GM23338 (cell line): Measurements from ENCODE around the gene GMEB2. TPM values are rescaled to one million over a fixed set of nuclear protein-coding genes. Genes with fewer than 3 reads are reported as not detected.

ENCODE experiments used
- ATAC-seq: fragments of 200-7000 bp; cut with Tn5 transposase; 3 replicates; pipeline ENCODE4 v1.9.1; 2020
- DNase-seq: peaks from one replicate; pipeline ENCODE4 v3.0.0-alpha.2; 2015; ENCODE audit warnings: low spot score
- H2AFZ ChIP-seq: fragments of 200-600 bp; sonication (generic); 2 replicates; pipeline ENCODE4 v1.8.0; 2016; ENCODE audit warnings: antibody characterized with exemption, mild to moderate bottlenecking, moderate library complexity
- H3F3A ChIP-seq: fragments of 200-600 bp; sonication (generic); replicated peaks from 2 replicates; pipeline ENCODE4 v1.8.0; 2017; ENCODE audit warnings: antibody characterized with exemption, mixed run types, low read depth
- H3K27ac ChIP-seq: fragments of 200-600 bp; sonication (generic); 2 replicates; pipeline ENCODE4 v1.6.1; 2016; ENCODE audit warnings: low read depth
- H3K27me3 ChIP-seq: fragments of 200-600 bp; sonication (generic); 2 replicates; pipeline ENCODE4 v1.8.0; 2016; ENCODE audit warnings: mild to moderate bottlenecking, mixed run types, moderate library complexity; ENCODE audit not compliant: insufficient read depth
- H3K36me3 ChIP-seq: fragments of 200-600 bp; sonication (generic); 2 replicates; pipeline ENCODE4 v1.8.0; 2016; ENCODE audit warnings: mild to moderate bottlenecking; ENCODE audit not compliant: insufficient read depth
- H3K4me1 ChIP-seq: fragments of 200-600 bp; sonication (generic); 2 replicates; pipeline ENCODE4 v1.8.0; 2016; ENCODE audit warnings: mild to moderate bottlenecking, moderate library complexity; ENCODE audit not compliant: insufficient read depth
- H3K4me2 ChIP-seq: fragments of 200-600 bp; sonication (generic); 2 replicates; pipeline ENCODE4 v1.7.1; 2017; ENCODE audit warnings: mixed run types
- H3K4me3 ChIP-seq: fragments of 200-600 bp; sonication (generic); 2 replicates; pipeline ENCODE4 v1.6.1; 2016; ENCODE audit warnings: mixed run types
- H3K79me2 ChIP-seq: fragments of 200-600 bp; sonication (generic); replicated peaks from 2 replicates; pipeline ENCODE4 v1.8.0; 2017; ENCODE audit warnings: mild to moderate bottlenecking; ENCODE audit not compliant: insufficient read depth
- H3K9me2 ChIP-seq: fragments of 200-600 bp; sonication (generic); 2 replicates; pipeline ENCODE4 v1.8.0; 2017; ENCODE audit not compliant: insufficient read depth
- H4K20me1 ChIP-seq: fragments of 200-600 bp; sonication (generic); replicated peaks from 2 replicates; pipeline ENCODE4 v1.8.0; 2017; ENCODE audit warnings: mild to moderate bottlenecking; ENCODE audit not compliant: insufficient read depth
- H3K27ac Mint-ChIP-seq: 2 replicates; pipeline ENCODE4 v1.8.0; 2020; ENCODE audit warnings: inconsistent platforms, mild to moderate bottlenecking, moderate library complexity, mixed read lengths
- H3K27me3 Mint-ChIP-seq: 3 replicates; pipeline ENCODE4 v1.8.0; 2022; ENCODE audit warnings: low read depth, mild to moderate bottlenecking, moderate library complexity, mixed read lengths, inconsistent platforms; ENCODE audit not compliant: insufficient read depth, poor library complexity
- H3K36me3 Mint-ChIP-seq: 3 replicates; pipeline ENCODE4 v1.8.0; 2021; ENCODE audit warnings: low read depth, mild to moderate bottlenecking, inconsistent platforms, moderate library complexity, mixed read lengths
- H3K4me1 Mint-ChIP-seq: 3 replicates; pipeline ENCODE4 v1.8.0; 2020; ENCODE audit warnings: mild to moderate bottlenecking, inconsistent platforms, mixed read lengths
- H3K4me3 Mint-ChIP-seq: 3 replicates; pipeline ENCODE4 v1.8.0; 2021; ENCODE audit warnings: moderate library complexity, mild to moderate bottlenecking, inconsistent platforms, mixed read lengths
- H3K9me3 Mint-ChIP-seq: 3 replicates; pipeline ENCODE4 v1.8.0; 2020; ENCODE audit warnings: moderate library complexity, mild to moderate bottlenecking, inconsistent platforms, mixed read lengths
- CREB1 ChIP-seq: fragments of 250-450 bp; sonication (Bioruptor Pico); IDR thresholded peaks from 2 replicates; pipeline ENCODE4 v1.5.0; 2020; ENCODE audit warnings: low read depth, mild to moderate bottlenecking, moderate library complexity
- EZH2 ChIP-seq: fragments of 200-600 bp; sonication (generic); IDR thresholded peaks from one replicate; pipeline ENCODE4 v1.8.0; 2017; ENCODE audit warnings: antibody characterized with exemption, mild to moderate bottlenecking, low read depth; ENCODE audit not compliant: unreplicated experiment
- EZH2phosphoT487 ChIP-seq: fragments of 200-600 bp; sonication (generic); IDR thresholded peaks from one replicate; pipeline ENCODE4 v1.8.1; 2018; ENCODE audit warnings: antibody characterized with exemption; ENCODE audit not compliant: unreplicated experiment
- JUNB ChIP-seq: IDR thresholded peaks from one replicate; pipeline ENCODE4 v1.6.1; 2016; ENCODE audit warnings: antibody characterized with exemption; ENCODE audit not compliant: unreplicated experiment
- NANOG ChIP-seq: IDR thresholded peaks from 2 replicates; pipeline ENCODE4 v1.6.1; 2016; ENCODE audit warnings: antibody characterized with exemption, borderline replicate concordance
- POLR2AphosphoS5 ChIP-seq: IDR thresholded peaks from 2 replicates; pipeline ENCODE4 v1.6.1; 2016; ENCODE audit warnings: antibody characterized with exemption, low read depth
- STAT1 ChIP-seq: IDR thresholded peaks from one replicate; pipeline ENCODE4 v1.6.1; 2016; ENCODE audit warnings: antibody characterized with exemption; ENCODE audit not compliant: unreplicated experiment
- ZNF114 ChIP-seq: fragments of 250-450 bp; sonication (Bioruptor Pico); IDR thresholded peaks from 2 replicates; pipeline ENCODE4 v1.5.0; 2020; ENCODE audit warnings: mild to moderate bottlenecking, moderate library complexity
- ZNF331 ChIP-seq: fragments of 250-450 bp; sonication (Bioruptor Pico); IDR thresholded peaks from 2 replicates; pipeline ENCODE4 v1.5.0; 2020; ENCODE audit warnings: low read depth, mild to moderate bottlenecking, moderate library complexity
- polyA plus RNA-seq: library from polyadenylated mRNA; unstranded; fragments of >200 nt; fragmentation: Nextera tagmentation; extraction: Ambion mirVana; gene quantifications from 2 replicates; pipeline ENCODE4 v1.2.1, GENCODE V29; 2016
- total RNA-seq: library from RNA; depleted of rRNA; stranded (reverse); fragments of >200 nt; shearing (Covaris generic); gene quantifications from 2 replicates; pipeline ENCODE4 v1.2.3, GENCODE V29; 2014
- TF ChIP-seq, protein P1 (sequence below): fragments of 250-450 bp; sonication (Bioruptor Pico); IDR thresholded peaks from 2 replicates; pipeline ENCODE4 v1.5.0; 2020; ENCODE audit warnings: mild to moderate bottlenecking, moderate library complexity
- TF ChIP-seq, protein P2 (sequence below), 2 experiments: fragments of 200-600 bp in 1 of 2; sonication (generic) in 1 of 2; conservative IDR thresholded peaks; 2 replicates each; pipeline versions ENCODE4 v1.5.1 to v1.6.1; 2016 to 2017; ENCODE audit warnings: antibody characterized with exemption in 2 of 2, low read depth in 2 of 2, mild to moderate bottlenecking in 2 of 2, moderate library complexity in 1 of 2
- TF ChIP-seq, protein P3 (sequence below): IDR thresholded peaks from one replicate; pipeline ENCODE4 v1.6.1; 2018; ENCODE audit warnings: antibody characterized with exemption; ENCODE audit not compliant: unreplicated experiment

GMEB2 gene
- total and polyA plus RNA-seq, 2 experiments from 2014 or later = 4.4 to 20.6 TPM

DNA sequence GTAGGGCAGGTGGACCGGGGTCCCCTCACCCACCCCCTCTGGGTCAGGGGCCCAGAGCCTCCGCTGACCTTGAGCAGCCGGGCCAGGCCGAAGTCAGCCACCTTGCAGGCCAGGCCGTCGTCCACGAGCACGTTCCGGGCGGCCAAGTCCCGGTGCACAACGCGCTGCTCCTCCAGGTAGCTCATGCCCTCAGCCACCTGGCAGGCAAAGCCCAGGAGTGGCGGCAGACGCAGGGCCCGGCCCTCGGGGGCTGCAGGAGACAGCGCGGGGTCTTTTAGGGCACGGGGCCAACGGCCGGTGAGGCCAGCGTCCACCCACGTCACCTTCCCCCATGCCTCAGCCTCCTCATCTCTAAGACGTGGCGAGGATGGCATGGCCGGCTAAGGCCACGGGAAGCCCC is 85.5 kb downstream of the GMEB2 start (continued):
- TF ChIP-seq, protein P1, sequence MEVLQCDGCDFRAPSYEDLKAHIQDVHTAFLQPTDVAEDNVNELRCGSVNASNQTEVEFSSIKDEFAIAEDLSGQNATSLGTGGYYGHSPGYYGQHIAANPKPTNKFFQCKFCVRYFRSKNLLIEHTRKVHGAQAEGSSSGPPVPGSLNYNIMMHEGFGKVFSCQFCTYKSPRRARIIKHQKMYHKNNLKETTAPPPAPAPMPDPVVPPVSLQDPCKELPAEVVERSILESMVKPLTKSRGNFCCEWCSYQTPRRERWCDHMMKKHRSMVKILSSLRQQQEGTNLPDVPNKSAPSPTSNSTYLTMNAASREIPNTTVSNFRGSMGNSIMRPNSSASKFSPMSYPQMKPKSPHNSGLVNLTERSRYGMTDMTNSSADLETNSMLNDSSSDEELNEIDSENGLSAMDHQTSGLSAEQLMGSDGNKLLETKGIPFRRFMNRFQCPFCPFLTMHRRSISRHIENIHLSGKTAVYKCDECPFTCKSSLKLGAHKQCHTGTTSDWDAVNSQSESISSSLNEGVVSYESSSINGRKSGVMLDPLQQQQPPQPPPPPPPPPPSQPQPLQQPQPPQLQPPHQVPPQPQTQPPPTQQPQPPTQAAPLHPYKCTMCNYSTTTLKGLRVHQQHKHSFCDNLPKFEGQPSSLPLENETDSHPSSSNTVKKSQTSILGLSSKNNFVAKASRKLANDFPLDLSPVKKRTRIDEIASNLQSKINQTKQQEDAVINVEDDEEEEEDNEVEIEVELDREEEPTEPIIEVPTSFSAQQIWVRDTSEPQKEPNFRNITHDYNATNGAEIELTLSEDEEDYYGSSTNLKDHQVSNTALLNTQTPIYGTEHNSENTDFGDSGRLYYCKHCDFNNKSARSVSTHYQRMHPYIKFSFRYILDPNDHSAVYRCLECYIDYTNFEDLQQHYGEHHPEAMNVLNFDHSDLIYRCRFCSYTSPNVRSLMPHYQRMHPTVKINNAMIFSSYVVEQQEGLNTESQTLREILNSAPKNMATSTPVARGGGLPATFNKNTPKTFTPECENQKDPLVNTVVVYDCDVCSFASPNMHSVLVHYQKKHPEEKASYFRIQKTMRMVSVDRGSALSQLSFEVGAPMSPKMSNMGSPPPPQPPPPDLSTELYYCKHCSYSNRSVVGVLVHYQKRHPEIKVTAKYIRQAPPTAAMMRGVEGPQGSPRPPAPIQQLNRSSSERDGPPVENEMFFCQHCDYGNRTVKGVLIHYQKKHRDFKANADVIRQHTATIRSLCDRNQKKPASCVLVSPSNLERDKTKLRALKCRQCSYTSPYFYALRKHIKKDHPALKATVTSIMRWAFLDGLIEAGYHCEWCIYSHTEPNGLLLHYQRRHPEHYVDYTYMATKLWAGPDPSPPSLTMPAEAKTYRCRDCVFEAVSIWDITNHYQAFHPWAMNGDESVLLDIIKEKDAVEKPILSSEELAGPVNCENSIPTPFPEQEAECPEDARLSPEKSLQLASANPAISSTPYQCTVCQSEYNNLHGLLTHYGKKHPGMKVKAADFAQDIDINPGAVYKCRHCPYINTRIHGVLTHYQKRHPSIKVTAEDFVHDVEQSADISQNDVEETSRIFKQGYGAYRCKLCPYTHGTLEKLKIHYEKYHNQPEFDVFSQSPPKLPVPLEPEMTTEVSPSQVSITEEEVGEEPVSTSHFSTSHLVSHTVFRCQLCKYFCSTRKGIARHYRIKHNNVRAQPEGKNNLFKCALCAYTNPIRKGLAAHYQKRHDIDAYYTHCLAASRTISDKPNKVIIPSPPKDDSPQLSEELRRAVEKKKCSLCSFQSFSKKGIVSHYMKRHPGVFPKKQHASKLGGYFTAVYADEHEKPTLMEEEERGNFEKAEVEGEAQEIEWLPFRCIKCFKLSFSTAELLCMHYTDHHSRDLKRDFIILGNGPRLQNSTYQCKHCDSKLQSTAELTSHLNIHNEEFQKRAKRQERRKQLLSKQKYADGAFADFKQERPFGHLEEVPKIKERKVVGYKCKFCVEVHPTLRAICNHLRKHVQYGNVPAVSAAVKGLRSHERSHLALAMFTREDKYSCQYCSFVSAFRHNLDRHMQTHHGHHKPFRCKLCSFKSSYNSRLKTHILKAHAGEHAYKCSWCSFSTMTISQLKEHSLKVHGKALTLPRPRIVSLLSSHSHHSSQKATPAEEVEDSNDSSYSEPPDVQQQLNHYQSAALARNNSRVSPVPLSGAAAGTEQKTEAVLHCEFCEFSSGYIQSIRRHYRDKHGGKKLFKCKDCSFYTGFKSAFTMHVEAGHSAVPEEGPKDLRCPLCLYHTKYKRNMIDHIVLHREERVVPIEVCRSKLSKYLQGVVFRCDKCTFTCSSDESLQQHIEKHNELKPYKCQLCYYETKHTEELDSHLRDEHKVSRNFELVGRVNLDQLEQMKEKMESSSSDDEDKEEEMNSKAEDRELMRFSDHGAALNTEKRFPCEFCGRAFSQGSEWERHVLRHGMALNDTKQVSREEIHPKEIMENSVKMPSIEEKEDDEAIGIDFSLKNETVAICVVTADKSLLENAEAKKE (CRISPR knock-in tag) = no peak
- no peak for TF ChIP-seq ZNF331 (CRISPR knock-in tag)
- TF ChIP-seq ZNF114 (CRISPR knock-in tag) = no peak
- TF ChIP-seq CREB1 (CRISPR knock-in tag) = no peak
- no peak for TF ChIP-seq STAT1
- no peak for TF ChIP-seq EZH2phosphoT487
- no peak for TF ChIP-seq JUNB
- no peak for TF ChIP-seq POLR2AphosphoS5

DNA sequence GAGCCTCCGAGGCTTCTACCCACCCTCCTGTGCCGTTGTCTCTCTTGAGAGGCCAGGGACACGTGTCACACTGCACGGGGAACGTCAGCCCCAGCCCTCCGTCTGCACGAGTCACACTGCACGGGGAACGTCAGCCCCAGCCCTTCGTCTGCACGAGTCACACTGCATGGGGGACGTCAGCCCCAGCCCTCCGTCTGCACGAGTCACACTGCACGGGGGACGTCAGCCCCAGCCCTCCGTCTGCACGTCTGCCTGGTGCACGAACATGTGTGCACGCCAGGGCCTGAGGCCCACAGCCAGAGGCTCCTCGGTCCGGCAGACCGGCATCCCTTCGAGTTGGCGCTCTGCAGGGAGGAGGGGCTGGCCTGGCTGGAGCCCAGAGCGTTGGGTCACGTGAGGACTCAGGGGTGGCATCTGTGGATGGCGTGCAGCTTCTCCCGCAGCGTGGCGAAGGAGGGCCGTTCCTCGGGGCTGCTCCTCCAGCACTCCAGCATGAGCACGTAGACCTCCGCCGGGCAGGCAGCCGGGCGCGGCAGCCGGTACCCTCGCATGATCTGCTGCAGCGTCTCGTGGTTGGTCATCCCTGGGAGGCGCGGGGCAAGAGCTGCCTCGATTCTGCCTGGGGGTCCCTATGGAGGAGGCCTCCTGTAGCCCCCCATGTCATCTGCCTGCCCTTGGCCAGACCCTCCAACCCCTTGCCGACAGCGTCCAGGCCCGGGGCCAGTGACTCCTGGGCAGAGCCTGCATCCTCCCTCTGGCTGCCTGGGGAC is 86.3 kb downstream of the GMEB2 start:
- Histone ChIP-seq H3K27ac (no peak overlapping the region), H3K4me2 (no peak overlapping the region), H3K4me3 (no peak overlapping the region), H4K20me1 (no peaks in the 10 kb centered on the region), H3K4me1 (no peaks in the 10 kb centered on the region), H3K9me2 (no peaks in the 10 kb centered on the region), H2AFZ (no peak overlapping the region), H3K27me3 (no peaks in the 10 kb centered on the region), H3F3A (no peaks in the 10 kb centered on the region), H3K79me2 (no peaks in the 10 kb centered on the region), H3K36me3 (no peaks in the 10 kb centered on the region)
- DNase-seq (no peak), ATAC-seq (no peak)
- H3K36me3 Mint-ChIP-seq = peaks cover 4% of the 10 kb centered on the region; the same call in 1 of the 3 replicates
- peaks cover 6% of the 10 kb centered on the region for H3K4me1 Mint-ChIP-seq
- H3K9me3 Mint-ChIP-seq = no peaks in the 10 kb centered on the region; the same call in 2 of the 3 replicates
- H3K4me3 Mint-ChIP-seq = no peak overlapping the region
- H3K27me3 Mint-ChIP-seq = peaks cover 9% of the 10 kb centered on the region
- H3K27ac Mint-ChIP-seq = no peak overlapping the region
- no peak for TF ChIP-seq ZNF114 (CRISPR knock-in tag)
- no peak for TF ChIP-seq NANOG
- TF ChIP-seq CREB1 (CRISPR knock-in tag) = no peak
- TF ChIP-seq, protein P2, sequence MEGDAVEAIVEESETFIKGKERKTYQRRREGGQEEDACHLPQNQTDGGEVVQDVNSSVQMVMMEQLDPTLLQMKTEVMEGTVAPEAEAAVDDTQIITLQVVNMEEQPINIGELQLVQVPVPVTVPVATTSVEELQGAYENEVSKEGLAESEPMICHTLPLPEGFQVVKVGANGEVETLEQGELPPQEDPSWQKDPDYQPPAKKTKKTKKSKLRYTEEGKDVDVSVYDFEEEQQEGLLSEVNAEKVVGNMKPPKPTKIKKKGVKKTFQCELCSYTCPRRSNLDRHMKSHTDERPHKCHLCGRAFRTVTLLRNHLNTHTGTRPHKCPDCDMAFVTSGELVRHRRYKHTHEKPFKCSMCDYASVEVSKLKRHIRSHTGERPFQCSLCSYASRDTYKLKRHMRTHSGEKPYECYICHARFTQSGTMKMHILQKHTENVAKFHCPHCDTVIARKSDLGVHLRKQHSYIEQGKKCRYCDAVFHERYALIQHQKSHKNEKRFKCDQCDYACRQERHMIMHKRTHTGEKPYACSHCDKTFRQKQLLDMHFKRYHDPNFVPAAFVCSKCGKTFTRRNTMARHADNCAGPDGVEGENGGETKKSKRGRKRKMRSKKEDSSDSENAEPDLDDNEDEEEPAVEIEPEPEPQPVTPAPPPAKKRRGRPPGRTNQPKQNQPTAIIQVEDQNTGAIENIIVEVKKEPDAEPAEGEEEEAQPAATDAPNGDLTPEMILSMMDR (conservative IDR thresholded peaks at IDR 0.05; ENCODE audit: low read depth in 2 of 2) = no peak
- no peak for TF ChIP-seq ZNF331 (CRISPR knock-in tag)
- no peak for TF ChIP-seq EZH2phosphoT487
- TF ChIP-seq, protein P3, sequence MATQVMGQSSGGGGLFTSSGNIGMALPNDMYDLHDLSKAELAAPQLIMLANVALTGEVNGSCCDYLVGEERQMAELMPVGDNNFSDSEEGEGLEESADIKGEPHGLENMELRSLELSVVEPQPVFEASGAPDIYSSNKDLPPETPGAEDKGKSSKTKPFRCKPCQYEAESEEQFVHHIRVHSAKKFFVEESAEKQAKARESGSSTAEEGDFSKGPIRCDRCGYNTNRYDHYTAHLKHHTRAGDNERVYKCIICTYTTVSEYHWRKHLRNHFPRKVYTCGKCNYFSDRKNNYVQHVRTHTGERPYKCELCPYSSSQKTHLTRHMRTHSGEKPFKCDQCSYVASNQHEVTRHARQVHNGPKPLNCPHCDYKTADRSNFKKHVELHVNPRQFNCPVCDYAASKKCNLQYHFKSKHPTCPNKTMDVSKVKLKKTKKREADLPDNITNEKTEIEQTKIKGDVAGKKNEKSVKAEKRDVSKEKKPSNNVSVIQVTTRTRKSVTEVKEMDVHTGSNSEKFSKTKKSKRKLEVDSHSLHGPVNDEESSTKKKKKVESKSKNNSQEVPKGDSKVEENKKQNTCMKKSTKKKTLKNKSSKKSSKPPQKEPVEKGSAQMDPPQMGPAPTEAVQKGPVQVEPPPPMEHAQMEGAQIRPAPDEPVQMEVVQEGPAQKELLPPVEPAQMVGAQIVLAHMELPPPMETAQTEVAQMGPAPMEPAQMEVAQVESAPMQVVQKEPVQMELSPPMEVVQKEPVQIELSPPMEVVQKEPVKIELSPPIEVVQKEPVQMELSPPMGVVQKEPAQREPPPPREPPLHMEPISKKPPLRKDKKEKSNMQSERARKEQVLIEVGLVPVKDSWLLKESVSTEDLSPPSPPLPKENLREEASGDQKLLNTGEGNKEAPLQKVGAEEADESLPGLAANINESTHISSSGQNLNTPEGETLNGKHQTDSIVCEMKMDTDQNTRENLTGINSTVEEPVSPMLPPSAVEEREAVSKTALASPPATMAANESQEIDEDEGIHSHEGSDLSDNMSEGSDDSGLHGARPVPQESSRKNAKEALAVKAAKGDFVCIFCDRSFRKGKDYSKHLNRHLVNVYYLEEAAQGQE = no peak
- no peak for TF ChIP-seq EZH2
